Measurements from ENCODE around the gene LRCH1. TPM values are rescaled to one million over a fixed set of nuclear protein-coding genes. Genes with fewer than 3 reads are reported as not detected.

Gene LRCH1
- total RNA-seq, 2 experiments from 2014 or later, result 16.7 to 27.8 TPM

GRCh38 chr13:46631179-46631542 is 78.2 kb downstream of the LRCH1 start:
- BruUV-seq (replicated peaks), result no TSS peak
- peaks cover 24% of the 10 kb centered on the region for H3K4me1 ChIP-seq (ENCODE audit: insufficient read depth, low read length, poor library complexity, severe bottlenecking)
- DNase-seq (ENCODE audit: low spot score), result no peak
- no peaks in the 10 kb centered on the region for H4K20me1 ChIP-seq (ENCODE audit: insufficient read depth, low read length)
- 0 out of 2 replicates have a peak overlapping the region, but pooled peaks have one; percentile 0 for H3K4me2 ChIP-seq (ENCODE audit: low read length)
- no peak overlapping the region for H2AFZ ChIP-seq (ENCODE audit: low read length)
- peaks cover 74% of the 10 kb centered on the region for H3K79me2 ChIP-seq (ENCODE audit: insufficient read depth, low read depth, low read length)
- no peaks in the 10 kb centered on the region for H3K9me3 ChIP-seq (ENCODE audit: low read length)
- intact Hi-C loops (cut with micrococcal nuclease; ENCODE audit: unreplicated experiment), result no loop called here
- CTCF ChIA-PET (ENCODE audit: unreplicated experiment), result no interaction called here
- H3K27ac ChIP-seq (ENCODE audit: low read depth, low read length, poor library complexity, severe bottlenecking), result no peak overlapping the region
- no peaks in the 10 kb centered on the region for H3K9me2 ChIP-seq (ENCODE audit: insufficient read depth, low read length)
- TF ChIP-seq CTCF (conservative IDR thresholded peaks at IDR 0.05; ENCODE audit: low read length) (no peak), EZH2phosphoT487 (IDR thresholded peaks at IDR 0.05; ENCODE audit: borderline replicate concordance, low read depth, low read length) (no peak)
- H3K36me3 ChIP-seq (ENCODE audit: insufficient read depth, low read length), result no peaks in the 10 kb centered on the region
- H3K4me3 ChIP-seq (ENCODE audit: low read depth, low read length, poor library complexity, severe bottlenecking), result no peak overlapping the region
- POLR2A ChIA-PET, result interaction anchor here (0.7 to 1.8 kb wide), 3 partner anchors 9 to 549 kb away, joined by 4 to 5 read pairs (median 5); no protein-coding TSS in a partner anchor

- H3K27ac ChIP-seq (ENCODE audit: low read depth, low read length, poor library complexity, severe bottlenecking), result no peak overlapping the region
- peaks cover 19% of the 10 kb centered on the region for H3K4me1 ChIP-seq (ENCODE audit: insufficient read depth, low read length, poor library complexity, severe bottlenecking)
- intact Hi-C loops (cut with micrococcal nuclease; ENCODE audit: unreplicated experiment), result no loop called here
- no TSS peak for BruUV-seq (replicated peaks)
- POLR2A ChIA-PET, result no interaction called here
- H4K20me1 ChIP-seq (ENCODE audit: insufficient read depth, low read length), result no peaks in the 10 kb centered on the region
- H3K9me2 ChIP-seq (ENCODE audit: insufficient read depth, low read length), result no peaks in the 10 kb centered on the region
- no peak for DNase-seq (ENCODE audit: low spot score)
- H2AFZ ChIP-seq (ENCODE audit: low read length), result no peak overlapping the region
- no peaks in the 10 kb centered on the region for H3K9me3 ChIP-seq (ENCODE audit: low read length)
- no peak overlapping the region for H3K4me2 ChIP-seq (ENCODE audit: low read length)
- CTCF ChIA-PET (ENCODE audit: unreplicated experiment), result no interaction called here
- no peak overlapping the region for H3K4me3 ChIP-seq (ENCODE audit: low read depth, low read length, poor library complexity, severe bottlenecking)
- no peaks in the 10 kb centered on the region for H3K36me3 ChIP-seq (ENCODE audit: insufficient read depth, low read length)
- no peak for TF ChIP-seq CTCF (conservative IDR thresholded peaks at IDR 0.05; ENCODE audit: low read length)
- H3K79me2 ChIP-seq (ENCODE audit: insufficient read depth, low read depth, low read length), result peaks cover 74% of the 10 kb centered on the region
These were observed 79.2 kb downstream of the LRCH1 start for GRCh38 chr13:46632176-46632575.

- Histone ChIP-seq H4K20me1 (ENCODE audit: insufficient read depth, low read length) (no peaks in the 10 kb centered on the region), H3K4me2 (ENCODE audit: low read length) (no peak overlapping the region), H3K4me3 (ENCODE audit: low read depth, low read length, poor library complexity, severe bottlenecking) (no peak overlapping the region), H3K27ac (ENCODE audit: low read depth, low read length, poor library complexity, severe bottlenecking) (no peak overlapping the region), H3K9me3 (ENCODE audit: low read length) (no peaks in the 10 kb centered on the region), H3K4me1 (ENCODE audit: insufficient read depth, low read length, poor library complexity, severe bottlenecking) (peaks cover 22% of the 10 kb centered on the region), H3K36me3 (ENCODE audit: insufficient read depth, low read length) (no peaks in the 10 kb centered on the region), H3K79me2 (ENCODE audit: insufficient read depth, low read depth, low read length) (peaks cover 76% of the 10 kb centered on the region), H3K9me2 (ENCODE audit: insufficient read depth, low read length) (no peaks in the 10 kb centered on the region), H2AFZ (ENCODE audit: low read length) (no peak overlapping the region)
- BruUV-seq (replicated peaks), result no TSS peak
- CTCF ChIA-PET (ENCODE audit: unreplicated experiment), result interaction anchor here (1.3 kb wide), 1 partner anchor 82 kb away, joined by 3 read pairs; no protein-coding TSS in a partner anchor
- intact Hi-C loops (cut with micrococcal nuclease; ENCODE audit: unreplicated experiment), result no loop called here
- TF ChIP-seq EZH2phosphoT487 (IDR thresholded peaks at IDR 0.05; ENCODE audit: borderline replicate concordance, low read depth, low read length) (no peak), CTCF (conservative IDR thresholded peaks at IDR 0.05; ENCODE audit: low read length) (no peak)
- POLR2A ChIA-PET, result interaction anchor here (0.6 to 1.1 kb wide), 2 partner anchors 11 to 160 kb away, joined by 3 read pairs; no protein-coding TSS in a partner anchor
- DNase-seq (ENCODE audit: low spot score), result no peak
These were observed 80.4 kb downstream of the LRCH1 start for GRCh38 chr13:46633416-46633815.
